GM18861 (cell line): ENCODE results near the gene AFAP1.

ENCODE experiments used
- ATAC-seq: cut with Tn5 transposase; IDR thresholded peaks from one replicate; pipeline ENCODE4 v1.9.1; 2021; ENCODE audit not compliant: unreplicated experiment

Gene AFAP1

GRCh38 chr4:7867701-7868435, 71.8 kb downstream of the AFAP1 start:
- no peak for ATAC-seq

GRCh38 chr4:7867191-7867590, 72.5 kb downstream of the AFAP1 start:
- no peak for ATAC-seq

DNA sequence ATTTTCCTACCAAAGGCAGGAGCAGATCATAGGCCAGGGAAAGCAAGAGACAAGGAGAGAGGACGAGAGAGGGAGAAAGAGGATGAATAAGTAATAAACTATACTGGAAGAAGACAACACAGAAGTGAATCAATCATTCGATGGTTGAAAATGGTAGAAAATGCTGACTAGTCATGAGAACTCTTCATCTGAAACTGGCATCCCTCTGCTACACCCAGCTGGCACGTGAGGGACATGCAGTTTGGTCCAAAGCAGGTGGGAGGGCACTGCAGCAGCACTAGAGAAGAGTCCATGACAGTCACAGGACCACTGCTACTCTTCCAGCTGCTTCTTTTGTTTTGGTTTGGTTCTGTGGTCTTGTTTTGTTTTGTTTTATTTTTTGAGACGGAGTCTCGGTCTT, 74.1 kb downstream of the AFAP1 start:
- ATAC-seq: no peak

GRCh38 chr4:7864685-7865084, 75.0 kb downstream of the AFAP1 start:
- ATAC-seq: no peak

GRCh38 chr4:7863911-7864681, 75.6 kb downstream of the AFAP1 start:
- no peak for ATAC-seq

DNA sequence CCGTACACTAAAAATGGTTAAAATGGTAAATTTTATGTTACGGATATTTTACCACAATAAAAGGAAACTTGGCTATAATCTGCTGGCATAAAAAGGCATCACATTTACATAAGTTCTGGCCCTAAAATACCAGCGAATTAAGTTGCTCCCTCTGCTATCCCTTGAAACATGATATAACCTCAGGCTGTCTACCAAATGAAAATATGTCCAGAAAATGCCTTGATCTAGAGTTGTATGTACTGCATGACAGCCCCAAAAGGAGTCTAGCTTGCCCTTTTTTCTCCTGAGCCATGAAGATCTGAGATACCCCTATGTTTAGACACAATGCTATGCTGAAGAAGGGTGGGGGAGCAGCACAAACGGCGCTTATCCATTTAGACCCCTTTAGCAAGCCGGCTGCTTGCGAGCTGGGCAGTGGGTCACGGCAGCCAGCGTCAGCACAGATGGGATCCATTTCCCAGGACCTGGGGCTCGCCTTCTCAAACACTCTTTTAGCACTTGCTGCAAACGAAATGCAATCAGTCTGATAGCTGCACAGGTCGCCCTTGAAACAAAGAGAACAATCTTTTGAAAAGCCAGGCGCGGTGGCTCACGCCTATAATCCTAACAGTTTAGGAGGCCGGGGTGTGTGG, 77.0 kb downstream of the AFAP1 start:
- ATAC-seq: no peak

GRCh38 chr4:7861440-7861881, 78.2 kb downstream of the AFAP1 start:
- ATAC-seq: no peak

DNA sequence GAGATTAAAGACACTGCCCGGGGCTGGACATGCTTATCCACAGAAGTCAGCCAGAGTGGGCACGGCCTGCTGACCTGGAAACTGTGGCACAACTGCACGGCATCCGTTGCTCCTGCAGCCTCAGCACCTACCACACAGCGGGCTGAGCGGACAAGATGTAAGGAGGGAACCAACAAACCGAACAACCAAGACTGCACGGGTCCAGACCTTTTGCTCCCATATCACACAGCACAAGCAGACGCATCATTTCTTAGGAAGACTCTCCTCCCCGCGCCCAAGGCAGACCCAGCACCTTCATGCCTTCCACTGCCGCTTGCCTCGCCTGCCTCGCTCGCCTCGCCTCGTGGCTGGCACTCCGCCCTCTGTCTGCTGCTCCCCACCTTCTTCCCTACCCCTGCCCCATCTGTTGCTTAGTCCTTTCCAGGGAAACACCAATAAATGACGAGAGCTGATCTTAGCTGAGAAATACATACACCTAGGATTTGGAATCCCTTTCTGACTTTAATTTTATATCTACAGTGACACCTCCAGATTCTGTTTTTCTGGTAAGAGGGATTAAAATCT, 79.0 kb downstream of the AFAP1 start:
- no peak for ATAC-seq

- ATAC-seq: no peak
Measured at GRCh38 chr4:7859326-7859725, 80.3 kb downstream of the AFAP1 start.

DNA sequence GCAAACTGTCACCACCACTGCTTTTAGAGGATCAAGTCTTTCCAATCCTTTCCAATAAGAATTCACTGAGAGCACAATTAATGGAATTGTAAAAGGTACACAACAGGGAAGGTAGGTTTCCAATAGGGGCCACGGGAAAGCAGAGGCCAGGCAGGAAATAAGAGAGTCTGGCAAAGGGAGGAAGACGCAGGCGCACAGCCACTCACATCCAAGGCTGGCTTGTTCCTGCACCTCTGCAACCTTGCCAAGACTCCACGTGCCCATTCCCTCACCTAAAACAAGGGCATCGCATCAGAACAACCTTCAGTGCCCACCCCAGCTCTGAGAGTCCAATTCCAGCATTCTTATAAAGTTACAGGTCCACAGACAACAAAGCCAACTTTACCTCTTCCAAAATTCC, 81.2 kb downstream of the AFAP1 start:
- ATAC-seq: no peak

GRCh38 chr4:7857993-7858392, 81.7 kb downstream of the AFAP1 start:
- no peak for ATAC-seq

DNA sequence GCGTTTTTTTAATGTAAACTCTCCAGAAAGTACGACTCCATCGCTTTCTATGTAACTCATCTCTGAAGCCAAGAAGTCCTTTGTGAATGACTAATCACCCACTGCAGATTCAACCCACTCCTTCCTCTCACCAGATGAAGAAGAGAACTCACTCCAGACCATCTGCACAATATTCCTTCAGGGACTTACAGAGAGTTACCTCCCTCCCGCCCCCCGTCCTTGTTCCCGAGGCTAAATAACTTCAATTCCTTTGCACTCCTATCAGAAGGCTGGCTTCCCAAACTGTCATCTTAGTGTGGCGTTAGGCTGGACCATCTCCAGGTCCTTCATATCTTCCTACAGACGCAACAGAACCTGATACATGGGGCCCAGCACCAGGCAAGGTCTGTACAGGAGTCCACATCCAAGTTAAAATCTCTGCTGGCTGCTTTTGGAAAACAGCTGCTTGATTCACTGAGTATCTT, 82.4 kb downstream of the AFAP1 start:
- no peak for ATAC-seq

DNA sequence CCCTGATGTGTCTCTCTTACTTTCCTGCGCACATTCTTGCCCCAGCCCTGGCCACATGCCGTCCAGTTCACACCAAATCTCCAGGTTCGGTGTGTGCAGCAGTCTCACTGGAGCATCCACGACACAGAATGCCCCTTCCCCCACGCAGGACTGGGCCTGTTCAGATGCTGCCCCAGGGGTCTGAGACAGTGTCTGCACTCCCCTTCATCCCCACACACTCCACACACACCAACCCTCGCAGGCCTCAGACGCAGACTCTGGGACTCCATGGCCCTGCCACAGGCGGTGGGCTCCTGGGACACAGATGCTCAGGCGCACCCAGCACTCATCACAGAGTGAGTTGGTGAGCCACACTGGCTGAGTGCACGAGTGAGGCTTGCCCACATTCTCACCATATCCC, 83.9 kb downstream of the AFAP1 start:
- no peak for ATAC-seq

- no peak for ATAC-seq
Measured at GRCh38 chr4:7854697-7855370, 84.8 kb downstream of the AFAP1 start.

DNA sequence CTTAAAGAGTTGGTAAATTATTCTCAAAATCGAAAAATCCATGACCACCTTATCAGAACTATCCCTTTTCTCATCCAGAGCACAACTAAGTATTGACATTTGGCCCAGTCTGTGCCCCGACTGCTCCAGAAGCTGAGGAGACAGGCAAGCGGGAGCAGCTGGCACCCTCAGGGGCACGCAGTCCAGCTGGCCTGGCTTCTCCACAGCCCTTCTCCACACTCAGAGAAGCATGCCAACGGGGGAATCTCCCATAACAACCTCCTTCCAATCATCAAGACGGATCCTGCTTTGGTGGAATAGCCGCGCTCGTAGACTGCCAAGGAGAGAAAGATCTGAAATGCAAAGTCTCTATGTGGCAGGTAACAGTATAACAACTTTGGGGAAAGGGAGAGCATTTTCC, 85.4 kb downstream of the AFAP1 start:
- no peak for ATAC-seq

GRCh38 chr4:7853271-7853670, 86.4 kb downstream of the AFAP1 start:
- no peak for ATAC-seq

DNA sequence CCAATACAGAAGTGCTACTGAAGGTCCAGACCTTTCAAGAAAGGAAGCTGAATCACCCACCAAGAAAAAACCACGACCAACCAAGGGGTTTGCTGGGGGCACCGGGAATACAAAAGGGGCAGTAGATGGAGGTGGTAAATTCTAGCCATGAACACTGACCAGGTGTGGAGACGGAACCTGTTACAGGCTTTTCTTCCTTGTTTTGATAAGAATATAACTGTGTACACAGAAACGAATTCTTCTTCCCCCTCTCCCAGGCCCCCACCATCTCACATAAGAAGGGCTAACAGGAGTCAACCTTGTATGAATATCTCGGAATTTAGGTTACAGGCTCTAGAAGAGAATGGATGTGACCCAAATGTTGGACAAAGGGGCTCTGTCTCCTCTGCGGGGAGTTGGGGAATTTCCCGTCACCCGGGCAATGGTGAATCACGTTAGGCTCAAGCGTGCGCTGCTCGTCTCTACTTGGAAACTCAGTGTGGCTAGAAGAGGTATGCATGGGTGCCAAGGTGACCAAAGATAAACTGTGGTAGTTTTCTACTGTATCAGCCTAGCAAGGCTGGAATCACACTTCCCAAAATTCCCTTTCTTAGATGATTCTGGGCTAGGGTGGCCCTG, 87.0 kb downstream of the AFAP1 start:
- ATAC-seq: no peak

- no peak for ATAC-seq
Measured at GRCh38 chr4:7850489-7850888, 89.2 kb downstream of the AFAP1 start.

DNA sequence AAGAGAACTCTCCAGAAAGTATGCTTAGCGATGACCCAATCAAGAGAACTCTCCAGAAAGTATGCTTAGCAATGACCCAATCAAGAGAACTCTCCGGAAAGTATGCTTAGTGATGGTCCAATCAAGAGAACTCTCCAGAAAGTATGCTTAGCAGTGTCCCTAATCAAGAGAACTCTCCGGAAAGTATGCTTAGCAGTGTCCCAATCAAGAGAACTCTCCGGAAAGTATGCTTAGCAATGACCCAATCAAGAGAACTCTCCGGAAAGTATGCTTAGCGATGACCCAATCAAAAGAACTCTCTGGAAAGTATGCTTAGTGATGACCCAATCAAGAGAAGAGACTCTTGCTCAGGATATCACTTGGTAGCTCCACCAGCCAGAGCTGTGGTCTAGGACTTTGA, 92.5 kb downstream of the AFAP1 start:
- no peak for ATAC-seq

DNA sequence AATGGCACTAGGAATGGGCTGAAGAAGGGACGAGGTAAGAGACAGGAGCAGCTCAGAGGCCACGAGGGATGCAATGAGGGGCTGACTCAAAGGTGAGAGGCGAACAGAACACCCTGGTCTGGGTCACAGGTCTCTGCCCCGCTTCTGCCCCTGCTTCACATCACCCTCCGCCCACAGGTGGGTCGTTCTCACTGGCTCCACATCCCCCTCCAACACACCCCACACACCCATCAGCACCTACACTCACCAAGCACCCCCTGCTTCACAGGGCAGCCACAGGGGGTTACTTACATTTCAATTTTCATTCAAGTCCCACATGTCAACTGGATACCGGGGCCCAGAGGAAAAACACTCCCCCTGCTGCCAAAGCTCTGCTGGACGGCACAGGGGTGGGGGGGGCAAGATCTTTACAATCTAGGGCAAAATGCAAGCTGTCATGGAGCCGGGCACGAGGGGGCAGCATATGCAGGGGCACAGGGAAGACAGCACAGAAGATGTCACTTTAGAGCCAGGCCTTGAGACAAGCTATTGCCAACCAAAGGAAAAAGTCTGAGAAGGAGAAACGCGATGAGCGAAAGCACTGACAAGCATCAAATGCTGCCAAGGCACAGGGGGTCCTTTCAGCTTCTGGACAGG, 94.0 kb downstream of the AFAP1 start:
- ATAC-seq: no peak
